T-cell (primary cell): ENCODE data around the gene METTL5. TPM values are rescaled to one million over a fixed set of nuclear protein-coding genes. Genes with fewer than 3 reads are reported as not detected.
"Not testable (repeated sequence)": the region's sequence is repeated elsewhere in the genome, so short reads cannot be mapped to it uniquely, and the experiment has no call there.

ENCODE experiments used
- ATAC-seq, 4 experiments: fragments of 200-7000 bp in 3 of 4; fragments of 150-1000 bp in 1 of 4; cut with Tn5 transposase; replicated peaks in 1 of 4; 1 replicate in 3 of 4; 2 replicates in 1 of 4; pipeline ENCODE4 v1.10.0; 2021; ENCODE audit warnings: moderate library complexity in 3 of 4, mild to moderate bottlenecking in 2 of 4, moderate number of reproducible peaks in 1 of 4
- CTCF ChIA-PET, 2 donors: fragments of 300-600 bp; sonication (Branson Sonifier 250); formaldehyde crosslinking; loops; one replicate each; lab custom pipeline; 2022; ENCODE audit warnings: antibody characterized with exemption in 2 of 2; lab: Charles Lee
- POLR2A ChIA-PET, 2 donors: fragments of 300-600 bp; sonication (Branson Sonifier 250); formaldehyde crosslinking; loops; one replicate each; lab custom pipeline; 2022; ENCODE audit warnings: antibody characterized with exemption in 2 of 2; lab: Charles Lee
- DNase-seq, 35 experiments: peaks; one replicate each; pipeline versions ENCODE4 v3.0.0 to v3.0.0-alpha.2; 2013 to 2023
- H3K27ac ChIP-seq: one replicate; pipeline ENCODE4 v1.5.1; 2013; ENCODE audit warnings: low read length
- H3K27me3 ChIP-seq, 2 experiments: replicated peaks in 1 of 2; 1 replicate in 1 of 2; 2 replicates in 1 of 2; pipeline versions ENCODE4 v1.6.1 to v1.7.0; 2013; ENCODE audit warnings: low read length in 1 of 2, mixed read lengths in 1 of 2; ENCODE audit not compliant: control insufficient read depth in 2 of 2, insufficient read depth in 2 of 2; ENCODE audit errors: extremely low read depth in 1 of 2
- H3K36me3 ChIP-seq, 2 donors: 1 replicate in 1 of 2; 2 replicates in 1 of 2; pipeline versions ENCODE4 v1.6.1 to v1.7.0; 2013; ENCODE audit warnings: low read length in 1 of 2; ENCODE audit not compliant: control insufficient read depth in 2 of 2, insufficient read depth in 1 of 2; ENCODE audit errors: extremely low read depth in 1 of 2
- H3K4me1 ChIP-seq, 2 experiments: 1 replicate in 1 of 2; 2 replicates in 1 of 2; pipeline versions ENCODE4 v1.6.1 to v1.7.0; 2013; ENCODE audit warnings: low read length in 2 of 2, mixed read lengths in 1 of 2; ENCODE audit not compliant: insufficient read depth in 2 of 2, control insufficient read depth in 1 of 2; ENCODE audit errors: extremely low read depth in 1 of 2
- H3K4me3 ChIP-seq, 2 donors: 1 replicate in 1 of 2; 2 replicates in 1 of 2; pipeline versions ENCODE4 v1.5.1 to v1.7.0; 2013; ENCODE audit warnings: mild to moderate bottlenecking in 2 of 2, low read length in 1 of 2, moderate library complexity in 1 of 2; ENCODE audit not compliant: control insufficient read depth in 1 of 2; ENCODE audit errors: extremely low read depth in 1 of 2
- H3K9me3 ChIP-seq: 2 replicates; pipeline ENCODE4 v1.7.0; 2013
- H3K27ac Mint-ChIP-seq, 2 donors: one replicate each; pipeline ENCODE4 v1.8.0; 2020 to 2021; ENCODE audit warnings: mild to moderate bottlenecking in 2 of 2, mixed read lengths in 2 of 2
- H3K27me3 Mint-ChIP-seq, 2 donors: one replicate each; pipeline ENCODE4 v1.8.0; 2021 to 2022; ENCODE audit warnings: mixed read lengths in 2 of 2
- H3K36me3 Mint-ChIP-seq: one replicate; pipeline ENCODE4 v1.8.0; 2021; ENCODE audit warnings: mixed read lengths
- H3K4me1 Mint-ChIP-seq, 3 donors: one replicate each; pipeline ENCODE4 v1.8.0; 2020 to 2022; ENCODE audit warnings: mixed read lengths in 3 of 3, mild to moderate bottlenecking in 1 of 3
- H3K4me3 Mint-ChIP-seq, 3 donors: one replicate each; pipeline ENCODE4 v1.8.0; 2020 to 2022; ENCODE audit warnings: mild to moderate bottlenecking in 3 of 3, mixed read lengths in 3 of 3, moderate library complexity in 3 of 3
- H3K9me3 Mint-ChIP-seq, 3 donors: one replicate each; pipeline ENCODE4 v1.8.0; 2020 to 2022; ENCODE audit warnings: mixed read lengths in 3 of 3
- WGBS: methylation state at CpG from one replicate; pipeline ENCODE4 v1.1.5; 2013; ENCODE audit warnings: missing lambda C conversion rate; ENCODE audit not compliant: insufficient coverage; 5-methylcytosine and 5-hydroxymethylcytosine counted together
- total RNA-seq, 35 experiments: library from RNA in 6 of 35; stranded (reverse) in 6 of 35; fragments of 120-200 nt in 1 of 35; gene quantifications; one replicate each; pipeline versions ENCODE4 v1.2.1 to v1.2.4 and lab custom pipeline; 2013 to 2026

Gene METTL5
- total RNA-seq, 5 donors from 2014 or later (not counting 1 experiment from before 2014, with no cell fraction given), result 27.3 to 45.8 (median 41.0) TPM

DNA sequence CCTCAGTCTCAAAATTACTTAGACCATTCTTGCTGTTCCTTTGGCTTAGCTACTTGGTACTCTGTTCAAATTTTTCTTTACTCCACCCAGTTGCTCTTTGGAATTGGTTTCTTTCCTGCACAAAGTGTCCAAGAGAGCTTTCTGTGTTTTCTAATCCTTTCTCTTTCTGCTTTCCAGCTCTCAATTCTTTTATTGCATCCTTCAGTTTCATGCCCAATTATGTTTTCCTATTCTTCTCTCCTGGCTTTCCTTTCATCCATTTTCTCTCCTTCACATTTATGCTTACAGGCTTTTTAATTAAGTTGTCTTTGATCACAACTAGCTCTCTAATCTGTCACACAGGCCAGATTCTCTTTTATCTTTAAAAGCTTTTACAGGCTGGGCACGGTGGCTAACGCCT, 40.8 kb upstream of the METTL5 start:
- DNase-seq, result no peak
- Histone ChIP-seq H3K36me3 (no peaks in the 10 kb centered on the region), H3K4me1 (no peaks in the 10 kb centered on the region), H3K4me3 (no peak overlapping the region), H3K27ac (no peak overlapping the region), H3K27me3 (no peaks in the 10 kb centered on the region), H3K9me3 (no peaks in the 10 kb centered on the region)
- no peak overlapping the region for H3K4me3 Mint-ChIP-seq
- ATAC-seq, result no peak
- 94% methylated on average over 2 of the region's 2 CpGs for WGBS
- no peaks in the 10 kb centered on the region for H3K27me3 Mint-ChIP-seq
- peaks cover 11% of the 10 kb centered on the region for H3K36me3 Mint-ChIP-seq
- ChIA-PET POLR2A (interaction anchor here in 1 of 2 donors (0.6 to 0.7 kb wide), 2 partner anchors 47 to 1153 kb away, joined by 4 read pairs; no protein-coding TSS in a partner anchor), CTCF (no interaction called here)
- no peak overlapping the region for H3K27ac Mint-ChIP-seq
- peaks cover 51 to 57% (median 56%) of the 10 kb centered on the region in 3 donors for H3K4me1 Mint-ChIP-seq
- H3K9me3 Mint-ChIP-seq, result no peaks in the 10 kb centered on the region

DNA sequence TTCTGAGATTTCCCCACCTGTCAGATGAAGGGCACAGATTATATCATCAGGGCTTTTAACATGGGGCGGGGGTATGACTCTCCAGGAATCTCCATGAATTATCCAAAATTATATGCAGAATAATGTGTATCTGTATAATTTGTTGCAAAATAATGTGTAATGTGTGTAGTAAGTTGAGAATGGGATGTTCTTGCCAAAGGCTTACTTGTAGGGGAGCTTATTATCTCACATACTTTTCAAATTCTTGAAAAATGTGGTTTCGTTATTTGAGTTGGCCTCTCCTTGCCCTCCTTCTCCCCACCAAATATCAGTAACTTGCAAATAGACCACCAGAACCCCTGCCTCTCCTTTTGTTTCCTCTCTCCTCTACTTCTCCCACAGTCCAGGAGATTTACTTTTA, 38.1 kb upstream of the METTL5 start:
- H3K27ac ChIP-seq, result no peak overlapping the region
- DNase-seq (no peak), ATAC-seq (no peak)
- H3K27ac Mint-ChIP-seq, result no peak overlapping the region
- no peaks in the 10 kb centered on the region for H3K27me3 ChIP-seq
- no CpG with 5 or more reads among the region's 2 CpGs for WGBS
- no peaks in the 10 kb centered on the region for H3K9me3 ChIP-seq
- no peaks in the 10 kb centered on the region for H3K27me3 Mint-ChIP-seq
- no peak overlapping the region for H3K4me3 ChIP-seq
- H3K4me1 ChIP-seq, result no peaks in the 10 kb centered on the region
- peaks cover 18% of the 10 kb centered on the region for H3K36me3 Mint-ChIP-seq
- H3K9me3 Mint-ChIP-seq, result no peaks in the 10 kb centered on the region
- no peaks in the 10 kb centered on the region for H3K36me3 ChIP-seq
- peaks cover 43 to 56% (median 48%) of the 10 kb centered on the region in 3 donors for H3K4me1 Mint-ChIP-seq
- ChIA-PET CTCF (interaction anchor here (0.6 to 1.0 kb wide), 2 partner anchors 11 to 335 kb away, joined by 3 to 5 read pairs; no protein-coding TSS in a partner anchor), POLR2A (no interaction called here)
- H3K4me3 Mint-ChIP-seq, result no peak overlapping the region

- Histone ChIP-seq H3K4me1 (no peaks in the 10 kb centered on the region), H3K9me3 (no peaks in the 10 kb centered on the region), H3K36me3 (no peaks in the 10 kb centered on the region), H3K4me3 (no peak overlapping the region), H3K27me3 (no peaks in the 10 kb centered on the region), H3K27ac (no peak overlapping the region)
- DNase-seq (no peak), ATAC-seq (no peak)
- POLR2A ChIA-PET, result interaction anchor here (0.6 to 0.7 kb wide), 2 partner anchors 190 to 259 kb away, joined by 3 to 5 read pairs; no protein-coding TSS in a partner anchor
- CTCF ChIA-PET, result no interaction called here
- Mint-ChIP-seq H3K36me3 (peaks cover 16% of the 10 kb centered on the region), H3K27me3 (no peaks in the 10 kb centered on the region), H3K4me3 (no peak overlapping the region), H3K27ac (no peak overlapping the region), H3K4me1 (peaks cover 33 to 41% (median 39%) of the 10 kb centered on the region in 3 donors), H3K9me3 (no peaks in the 10 kb centered on the region)
- 100% methylated on average over 2 of the region's 4 CpGs for WGBS
Measured at GRCh38 chr2:169860149-169860548, 35.4 kb upstream of the METTL5 start.

DNA sequence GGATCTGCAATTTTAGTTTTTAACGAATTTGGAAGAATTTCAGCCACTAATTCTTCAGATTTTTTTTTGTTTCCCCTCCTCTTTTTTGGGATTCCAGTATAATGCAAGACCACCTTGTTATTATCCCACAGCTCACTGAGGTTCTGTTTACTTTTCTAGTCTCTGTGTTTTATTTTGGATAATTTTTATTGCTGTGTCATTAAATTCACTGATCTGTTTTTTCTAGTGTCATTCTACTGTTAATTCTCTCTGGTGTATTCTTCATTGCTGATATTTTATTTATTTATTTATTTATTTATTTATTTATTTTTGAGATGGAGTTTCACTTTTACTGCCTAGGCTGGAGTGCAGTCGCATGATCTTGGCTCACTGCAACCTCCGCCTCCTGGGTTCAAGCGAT, 34.7 kb upstream of the METTL5 start:
- Mint-ChIP-seq H3K4me1 (peaks cover 33 to 40% (median 38%) of the 10 kb centered on the region in 3 donors), H3K27me3 (no peaks in the 10 kb centered on the region), H3K9me3 (no peaks in the 10 kb centered on the region), H3K27ac (no peak overlapping the region), H3K4me3 (no peak overlapping the region), H3K36me3 (peaks cover 16% of the 10 kb centered on the region)
- Histone ChIP-seq H3K4me3 (no peak overlapping the region), H3K36me3 (no peaks in the 10 kb centered on the region), H3K4me1 (no peaks in the 10 kb centered on the region), H3K27me3 (no peaks in the 10 kb centered on the region), H3K27ac (no peak overlapping the region), H3K9me3 (no peaks in the 10 kb centered on the region)
- POLR2A ChIA-PET, result interaction anchor here in 1 of 2 donors (0.6 kb wide), 1 partner anchor 284 kb away, joined by 9 read pairs; no protein-coding TSS in a partner anchor
- no peak for ATAC-seq
- 93% methylated on average over 2 of the region's 4 CpGs for WGBS
- CTCF ChIA-PET, result no interaction called here
- no peak for DNase-seq

DNA sequence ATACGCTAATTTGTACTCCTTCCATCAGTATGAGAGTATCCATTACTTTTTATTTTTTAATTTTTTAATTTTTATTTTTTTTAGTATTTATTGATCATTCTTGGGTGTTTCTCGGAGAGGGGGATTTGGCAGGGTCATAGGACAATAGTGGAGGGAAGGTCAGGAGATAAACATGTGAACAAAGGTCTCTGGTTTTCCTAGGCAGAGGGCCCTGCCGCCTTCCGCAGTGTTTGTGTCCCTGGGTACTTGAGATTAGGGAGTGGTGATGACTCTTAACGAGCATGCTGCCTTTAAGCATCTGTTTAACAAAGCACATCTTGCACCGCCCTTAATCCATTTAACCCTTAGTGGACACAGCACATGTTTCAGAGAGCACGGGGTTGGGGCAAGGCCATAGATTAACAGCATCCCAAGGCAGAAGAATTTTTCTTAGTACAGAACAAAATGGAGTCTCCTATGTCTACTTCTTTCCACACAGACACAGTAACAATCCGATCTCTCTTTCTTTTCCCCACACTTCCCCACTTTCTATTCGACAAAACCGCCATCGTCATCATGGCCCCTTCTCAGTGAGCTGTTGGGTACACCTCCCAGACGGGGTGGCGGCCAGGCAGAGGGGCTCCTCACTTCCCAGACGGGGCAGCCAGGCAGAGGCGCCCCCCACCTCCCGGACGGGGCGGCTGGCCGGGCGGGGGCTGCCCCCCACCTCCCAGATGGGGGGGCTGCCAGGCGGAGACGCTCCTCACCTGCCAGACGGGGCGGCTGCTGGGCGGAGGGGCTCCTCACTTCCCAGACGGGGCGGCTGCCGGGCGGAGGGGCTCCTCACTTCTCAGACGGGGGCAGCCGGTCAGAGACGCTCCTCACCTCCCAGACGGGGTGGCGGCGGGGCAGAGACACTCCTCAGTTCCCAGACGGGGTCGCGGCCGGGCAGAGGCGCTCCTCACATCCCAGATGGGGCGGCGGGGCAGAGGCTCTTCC, 30.9 kb upstream of the METTL5 start:
- WGBS, result over 99% methylated on average over 15 of the region's 42 CpGs
- H3K27me3 Mint-ChIP-seq, H3K4me1 ChIP-seq, DNase-seq, H3K27ac Mint-ChIP-seq, H3K36me3 ChIP-seq, H3K27me3 ChIP-seq, H3K27ac ChIP-seq, POLR2A ChIA-PET, H3K9me3 ChIP-seq, H3K4me3 ChIP-seq, H3K4me3 Mint-ChIP-seq, H3K9me3 Mint-ChIP-seq, CTCF ChIA-PET, ATAC-seq: not testable (repeated sequence)
- Mint-ChIP-seq H3K4me1 (peaks cover 26 to 34% (median 29%) of the 10 kb centered on the region in 3 donors), H3K36me3 (peaks cover 28% of the 10 kb centered on the region)

- H3K4me3 ChIP-seq, result no peak overlapping the region
- H3K27ac ChIP-seq, result no peak overlapping the region
- DNase-seq, result no peak
- no peak for ATAC-seq
- H3K27me3 Mint-ChIP-seq, result no peaks in the 10 kb centered on the region
- WGBS, result 100% methylated on average over 1 of the region's 4 CpGs
- peaks cover 32 to 38% (median 32%) of the 10 kb centered on the region in 3 donors for H3K4me1 Mint-ChIP-seq
- ChIA-PET CTCF (interaction anchor here in 1 of 2 donors (0.7 to 1.0 kb wide), 2 partner anchors 25 to 1142 kb away, joined by 3 read pairs; no protein-coding TSS in a partner anchor), POLR2A (interaction anchor here in 1 of 2 donors (0.5 kb wide), 1 partner anchor 556 kb away, joined by 4 read pairs; no protein-coding TSS in a partner anchor)
- peaks cover 0 to 4% of the 10 kb centered on the region in 2 experiments for H3K4me1 ChIP-seq
- no peaks in the 10 kb centered on the region for H3K9me3 Mint-ChIP-seq
- H3K27ac Mint-ChIP-seq, result no peak overlapping the region
- no peaks in the 10 kb centered on the region for H3K36me3 ChIP-seq
- H3K36me3 Mint-ChIP-seq, result peaks cover 34% of the 10 kb centered on the region
- H3K27me3 ChIP-seq, result no peaks in the 10 kb centered on the region
- no peak overlapping the region for H3K4me3 Mint-ChIP-seq
- no peaks in the 10 kb centered on the region for H3K9me3 ChIP-seq
Measured at GRCh38 chr2:169853041-169853668, 28.4 kb upstream of the METTL5 start.
